Fibroblast of the conjunctiva (primary cell): ENCODE data around the gene SNN.

Experiments used
- DNase-seq: peaks from one replicate; pipeline ENCODE4 v3.0.0-alpha.2; 2010; ENCODE audit warnings: low read depth

Gene SNN

DNA sequence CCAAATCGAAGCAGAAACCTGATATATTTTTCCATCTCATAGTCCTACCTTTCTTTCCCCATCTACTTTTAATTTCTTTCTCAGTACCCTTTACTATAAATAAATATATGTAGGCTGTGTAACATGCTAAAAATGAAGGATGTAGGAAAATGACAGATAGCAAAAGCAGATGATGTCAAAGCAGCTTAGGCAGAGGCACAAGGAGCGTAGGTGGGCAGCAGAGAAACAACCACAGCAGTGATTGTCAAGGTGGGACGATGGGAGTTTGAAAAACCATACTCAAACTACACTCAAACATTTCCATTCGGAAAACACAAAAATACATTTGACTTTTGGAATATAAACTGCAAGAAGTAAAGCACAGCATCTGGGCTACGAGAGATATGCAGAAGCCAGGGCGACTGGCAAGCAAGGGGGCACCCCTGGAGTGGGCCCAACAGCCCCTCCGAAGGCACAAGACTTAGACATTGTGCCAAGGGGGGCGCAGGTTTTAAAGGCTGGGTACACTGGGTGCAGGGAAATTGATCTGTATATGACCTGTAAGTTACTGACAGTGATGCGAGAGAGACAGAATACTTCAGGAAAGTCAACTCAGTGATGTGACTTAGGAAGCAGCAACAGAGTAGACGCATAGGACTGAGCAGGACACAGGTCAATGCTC, 31.1 kb downstream of the SNN start:
- DNase-seq: no peak

DNA sequence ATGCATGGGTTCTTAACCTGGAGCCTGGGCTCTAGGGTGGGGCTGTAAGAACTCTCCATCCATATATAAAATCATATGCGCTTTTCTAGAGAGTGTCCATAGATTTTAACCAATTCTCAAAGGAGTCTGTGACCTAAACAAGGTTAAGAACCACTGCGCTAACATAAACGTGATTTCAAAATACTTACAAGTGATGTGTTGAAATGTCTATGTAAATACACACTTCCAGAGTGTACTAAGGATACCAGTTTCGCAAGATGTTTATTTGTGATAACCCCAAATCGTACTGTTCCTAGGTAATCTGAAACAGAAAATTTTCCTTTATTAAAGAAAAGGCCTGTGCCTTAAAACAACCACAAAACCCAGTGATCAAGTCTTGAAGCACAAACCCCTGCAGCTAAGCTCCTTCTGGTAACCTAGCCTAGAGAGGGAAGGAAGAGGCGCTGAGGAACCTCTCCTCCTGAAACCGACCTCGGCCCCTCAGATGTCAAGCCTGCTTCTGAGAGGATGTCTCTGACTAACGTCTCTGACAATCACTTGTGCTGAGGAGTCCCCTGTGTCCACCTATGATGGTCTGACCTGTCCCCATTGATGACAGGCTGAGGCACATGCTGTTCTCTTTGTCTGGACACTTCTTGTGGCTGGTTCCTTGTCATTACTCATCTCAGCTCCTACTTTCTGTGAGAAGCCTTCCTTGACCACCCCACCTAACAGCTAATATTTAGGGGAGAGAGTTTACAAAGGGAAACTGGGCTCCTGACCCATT, 32.2 kb downstream of the SNN start:
- DNase-seq: no peak

DNA sequence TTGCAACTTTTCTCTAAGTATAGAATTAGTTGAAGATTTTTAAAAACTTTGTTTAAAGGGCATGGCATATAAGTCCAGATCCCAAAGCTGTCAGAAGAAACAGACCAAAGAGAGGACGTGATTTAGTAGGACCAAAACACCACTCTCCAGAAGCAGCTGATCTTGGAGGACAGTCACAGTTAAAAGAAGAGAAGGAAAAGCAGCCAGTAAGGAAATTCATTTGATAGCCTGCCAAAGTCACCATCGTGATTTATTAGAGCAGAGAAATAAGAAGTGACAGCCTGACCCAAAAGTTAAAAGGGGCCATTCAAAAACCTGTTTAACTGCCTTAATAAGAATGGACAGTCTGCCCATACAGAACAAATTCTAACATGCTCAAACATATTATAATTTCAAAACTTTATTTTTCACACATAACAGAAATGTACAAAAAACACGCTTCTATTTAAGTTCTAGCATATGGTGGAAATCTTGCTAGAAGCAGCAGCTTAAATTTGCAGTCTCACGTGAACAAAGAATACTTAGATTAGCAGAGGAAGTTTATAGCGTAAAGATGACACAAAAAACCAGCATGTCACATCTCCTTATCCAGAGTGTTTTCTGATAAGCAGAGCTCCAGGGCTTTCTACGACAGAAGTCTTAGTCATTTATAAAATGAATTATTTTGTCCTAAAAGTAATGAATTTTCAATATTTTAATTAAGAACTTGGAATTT, 37.2 kb downstream of the SNN start:
- DNase-seq: no peak

DNA sequence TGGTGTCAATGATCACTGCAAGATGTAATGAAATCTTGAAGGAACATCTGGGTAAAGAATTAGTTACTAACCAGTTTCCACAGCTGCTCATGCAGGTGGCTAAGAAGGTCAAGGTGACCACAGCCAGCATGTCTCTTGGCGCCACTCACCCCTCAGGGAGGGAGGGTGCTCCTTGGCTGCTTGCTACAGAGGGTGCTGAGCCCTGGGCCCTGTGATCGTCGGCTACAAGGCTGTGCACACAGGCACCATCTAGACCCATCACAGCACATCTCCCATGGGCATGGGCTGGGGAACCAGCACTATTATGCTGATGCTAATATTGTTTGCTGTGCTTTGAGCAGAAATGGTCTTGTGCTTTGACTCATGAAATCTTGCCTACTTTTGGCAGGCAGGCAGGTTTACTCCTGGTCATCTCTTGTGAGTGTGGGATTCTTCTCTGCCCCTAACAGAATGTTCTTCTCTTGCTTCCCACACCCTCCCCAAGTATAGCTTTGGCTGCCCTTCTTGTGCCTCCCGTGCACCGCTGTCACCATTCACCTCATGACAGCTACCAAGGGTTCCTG, 38.0 kb downstream of the SNN start:
- no peak for DNase-seq

DNA sequence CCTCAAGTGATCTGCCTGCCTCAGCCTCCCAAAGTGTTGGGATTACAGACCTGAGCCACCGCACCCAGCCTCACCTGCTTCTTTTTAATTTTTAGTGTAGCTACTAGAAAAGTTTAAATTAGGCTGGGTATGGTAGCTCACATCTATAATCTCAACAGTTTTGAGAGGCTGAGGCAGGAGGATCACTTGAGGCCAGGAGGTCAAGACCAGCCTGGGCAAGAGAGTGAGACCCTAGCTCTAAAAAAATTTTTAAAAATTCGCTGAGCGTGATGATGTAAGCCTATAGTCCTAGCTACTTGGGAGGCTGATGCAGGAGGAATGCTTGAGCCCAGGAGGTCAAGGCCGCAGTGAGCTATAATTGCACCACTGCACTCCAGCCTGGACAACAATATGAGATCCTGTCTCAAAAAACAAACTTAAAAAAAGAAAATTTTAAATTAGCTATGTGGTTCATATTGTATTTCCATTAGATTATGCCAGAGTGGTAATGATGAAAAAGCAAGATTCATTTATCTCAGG, 39.5 kb downstream of the SNN start:
- DNase-seq: no peak

DNA sequence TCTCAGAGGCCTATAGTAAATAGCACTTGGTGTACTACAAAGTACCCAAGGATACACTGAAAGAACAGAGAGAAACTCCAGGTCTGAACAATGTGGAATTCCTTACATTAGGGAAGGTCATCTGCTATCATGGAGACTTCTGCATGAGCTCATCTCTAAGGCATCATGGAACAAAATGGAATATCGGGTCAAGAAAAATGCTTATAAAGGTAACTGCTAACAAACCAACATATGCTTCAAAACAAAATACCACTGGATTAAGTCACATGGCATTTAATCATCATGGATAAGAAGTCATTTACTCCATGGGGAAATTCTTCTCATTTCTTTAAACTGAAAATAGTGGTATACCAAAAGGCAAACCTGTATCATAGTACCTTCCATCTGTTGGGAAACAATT, 40.2 kb downstream of the SNN start:
- DNase-seq: no peak

DNA sequence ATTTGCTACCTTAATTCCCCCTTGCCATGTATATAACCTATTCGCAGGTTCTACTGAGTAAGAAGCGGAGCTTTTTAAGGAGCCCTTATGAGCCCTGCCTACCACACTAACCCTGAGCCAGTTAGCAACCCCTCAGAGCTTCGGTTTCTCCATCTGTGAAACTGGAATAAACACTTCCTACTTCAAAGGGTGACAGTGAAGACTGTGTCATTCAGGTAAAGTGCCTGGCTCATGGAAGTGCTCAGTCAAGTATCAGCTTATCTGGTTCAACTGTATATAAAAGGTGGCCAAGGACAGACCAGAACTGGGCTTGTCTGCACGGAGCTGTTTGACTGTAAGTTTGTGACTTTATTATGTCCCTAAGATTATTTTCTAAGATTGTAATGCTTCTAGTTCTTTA, 43.4 kb downstream of the SNN start:
- DNase-seq: no peak

DNA sequence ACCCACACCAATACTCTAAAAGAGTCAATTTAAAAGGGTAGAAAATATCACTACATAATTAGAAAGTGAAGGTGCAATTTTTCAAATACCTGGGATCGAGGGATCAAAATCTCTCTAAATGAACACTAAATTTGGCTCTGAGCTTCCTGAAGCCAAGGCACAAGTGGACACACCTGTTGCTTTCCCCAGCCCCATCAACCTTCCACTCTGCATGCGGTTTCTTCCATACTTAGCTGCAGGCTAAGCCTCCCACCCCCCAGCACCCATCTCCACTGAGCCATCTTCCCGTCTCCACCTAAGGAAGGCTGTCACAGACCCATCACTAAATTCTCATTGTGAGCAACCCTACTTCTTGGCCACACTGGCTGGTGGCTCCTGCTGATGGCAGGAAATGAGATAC, 43.9 kb downstream of the SNN start:
- no peak for DNase-seq

DNA sequence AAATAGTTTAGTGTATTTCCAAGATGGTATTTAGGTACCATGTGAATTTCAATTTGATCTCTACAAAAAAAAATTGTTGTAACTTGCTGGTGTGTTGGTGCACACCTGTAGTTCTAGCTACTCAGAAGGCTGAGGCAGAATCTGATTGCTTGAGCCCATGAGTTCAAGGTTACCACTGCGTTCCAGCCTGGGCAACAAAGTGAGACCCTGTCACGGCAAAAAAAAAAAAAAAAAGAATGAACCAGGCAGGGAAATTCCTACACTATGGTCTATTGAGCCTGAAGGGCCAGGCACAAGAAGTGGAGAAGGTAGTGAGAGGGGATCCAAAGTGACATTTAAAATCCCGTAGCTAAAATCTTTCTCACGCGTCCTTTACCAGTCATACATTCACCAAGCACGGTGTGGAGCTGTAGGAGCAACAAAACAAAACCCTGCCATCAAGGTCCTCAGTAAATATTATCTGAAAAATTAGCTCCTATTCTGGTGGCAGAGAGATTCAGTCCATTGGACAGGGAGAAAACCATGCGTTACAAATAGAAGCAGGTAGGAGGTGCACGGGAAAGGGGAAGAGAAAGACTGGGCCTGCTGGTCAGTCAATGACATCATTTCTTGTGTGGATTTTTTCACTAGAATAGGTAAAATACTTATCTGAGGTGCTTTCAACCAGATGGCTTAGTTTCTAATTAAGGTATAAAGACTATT, 47.1 kb downstream of the SNN start:
- no peak for DNase-seq

DNA sequence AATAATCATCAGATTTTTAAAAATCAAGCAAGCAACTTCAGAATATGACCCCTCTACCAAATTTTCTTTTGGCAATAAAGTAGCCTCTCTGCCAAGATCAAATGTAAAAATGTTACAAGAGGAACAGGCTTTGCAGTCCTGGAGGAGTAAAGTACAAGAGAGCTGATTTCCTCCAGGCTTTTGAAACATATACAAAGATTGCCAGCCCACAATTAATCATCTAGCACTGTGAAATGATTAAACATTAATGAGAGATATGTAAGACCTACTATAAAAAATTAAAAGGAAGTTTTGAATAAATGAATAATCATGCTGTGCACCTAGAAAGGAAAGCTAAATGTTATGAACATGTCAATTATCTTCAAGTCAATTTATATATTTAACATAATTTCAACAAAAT, 48.1 kb downstream of the SNN start:
- DNase-seq: no peak

DNA sequence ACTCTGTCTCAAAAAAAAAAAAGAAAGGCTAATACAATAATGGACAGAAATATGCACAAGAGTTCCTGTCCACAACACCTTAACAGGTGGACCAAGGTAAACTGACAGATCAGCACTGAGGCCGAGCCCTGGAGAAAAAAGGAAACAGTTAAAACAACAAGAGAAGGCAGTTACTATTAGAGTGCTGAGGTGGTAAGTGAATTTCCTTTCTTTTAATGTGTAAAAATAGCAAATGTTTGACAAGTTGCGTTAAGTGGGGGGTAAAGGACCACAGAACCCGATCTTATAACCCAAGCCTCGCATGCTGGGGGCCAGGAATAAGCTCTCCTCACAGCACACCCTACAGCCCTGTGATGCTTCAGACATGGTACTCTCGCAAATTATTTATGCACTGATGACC, 49.6 kb downstream of the SNN start:
- no peak for DNase-seq

DNA sequence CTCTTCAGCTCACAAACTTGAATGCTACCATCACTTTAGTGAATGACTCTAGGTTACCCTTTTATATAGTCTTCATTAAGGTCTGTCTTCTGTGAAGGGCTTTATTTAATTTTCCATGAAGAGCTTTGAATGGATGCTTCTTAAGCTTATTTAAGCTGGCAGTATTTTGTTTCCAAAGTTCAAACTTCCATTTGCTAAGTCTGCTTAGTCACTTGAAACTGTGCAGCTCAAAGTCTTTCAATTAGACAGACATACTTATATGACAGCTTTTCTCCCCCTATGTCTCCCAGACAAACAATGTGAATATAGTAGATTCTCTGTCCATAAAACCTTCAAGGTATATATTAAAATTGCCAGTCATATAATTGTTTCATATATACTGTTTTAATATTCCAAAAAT, 50.9 kb downstream of the SNN start:
- DNase-seq: no peak

DNA sequence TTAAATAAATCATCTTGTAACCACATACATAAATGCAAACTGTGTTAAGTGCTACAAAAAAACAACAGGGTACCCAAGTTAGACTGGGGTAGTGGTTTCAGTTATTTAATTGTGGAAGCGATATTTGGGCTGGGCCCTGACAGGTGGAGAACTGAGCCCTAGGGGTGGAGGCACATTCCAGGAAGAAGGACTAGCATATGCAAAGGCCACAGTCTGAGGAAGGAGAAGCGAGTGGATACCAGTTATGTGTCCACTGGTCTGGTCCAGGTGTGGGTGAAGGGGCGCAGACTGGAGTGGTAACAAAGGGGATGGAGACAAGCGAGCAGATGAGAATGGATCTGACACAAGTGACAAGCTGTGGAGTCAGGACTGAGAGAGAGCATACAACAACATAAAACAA, 51.5 kb downstream of the SNN start:
- no peak for DNase-seq

DNA sequence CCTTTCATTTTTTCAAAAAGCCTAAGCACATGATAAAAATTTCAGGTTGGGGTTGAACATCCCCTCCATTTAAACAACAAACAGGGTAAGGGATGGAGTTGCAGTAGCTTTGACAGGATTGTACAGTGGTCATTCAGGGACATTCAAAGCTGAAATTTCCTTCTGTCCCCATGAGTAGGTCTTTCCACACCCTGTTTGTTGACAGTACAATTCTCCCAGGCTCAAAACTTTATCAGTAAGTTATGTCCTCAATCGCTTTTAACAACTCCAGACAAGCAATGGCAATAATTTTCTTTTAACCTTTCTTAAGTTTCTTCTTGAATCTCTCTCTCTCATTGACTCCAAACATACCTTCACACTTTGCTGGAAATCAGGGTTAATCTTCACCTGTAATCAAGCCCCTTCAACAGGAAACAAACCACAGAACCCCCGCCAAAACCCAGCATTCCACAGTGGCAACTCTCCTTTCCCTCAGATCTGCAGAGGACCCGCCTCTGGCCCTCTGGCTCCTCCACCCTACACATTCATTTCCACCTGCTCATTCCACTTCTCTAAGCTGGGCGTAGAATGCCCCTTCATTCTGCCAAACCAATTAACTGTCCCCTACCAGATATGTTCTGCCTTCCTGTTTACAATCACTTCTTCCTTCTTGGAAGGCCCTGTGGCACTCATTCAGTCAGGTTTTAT, 53.7 kb downstream of the SNN start:
- DNase-seq: no peak

DNA sequence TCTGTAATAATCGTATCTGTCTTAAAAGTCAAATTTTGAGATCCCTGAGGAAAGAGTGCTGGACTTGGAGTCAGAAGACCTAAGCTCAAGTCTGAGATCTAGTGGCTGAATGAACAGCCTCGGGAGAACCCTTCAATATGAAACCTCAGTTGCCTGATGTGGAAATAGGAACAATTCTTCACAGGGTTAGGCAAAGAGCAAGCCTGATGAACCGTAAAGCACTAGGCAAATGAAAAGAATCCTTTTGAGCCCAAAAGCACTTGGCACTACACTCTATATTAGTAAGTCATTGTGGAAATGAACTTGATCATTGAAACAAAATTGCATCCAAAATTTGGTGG, 54.2 kb downstream of the SNN start:
- DNase-seq: no peak

DNA sequence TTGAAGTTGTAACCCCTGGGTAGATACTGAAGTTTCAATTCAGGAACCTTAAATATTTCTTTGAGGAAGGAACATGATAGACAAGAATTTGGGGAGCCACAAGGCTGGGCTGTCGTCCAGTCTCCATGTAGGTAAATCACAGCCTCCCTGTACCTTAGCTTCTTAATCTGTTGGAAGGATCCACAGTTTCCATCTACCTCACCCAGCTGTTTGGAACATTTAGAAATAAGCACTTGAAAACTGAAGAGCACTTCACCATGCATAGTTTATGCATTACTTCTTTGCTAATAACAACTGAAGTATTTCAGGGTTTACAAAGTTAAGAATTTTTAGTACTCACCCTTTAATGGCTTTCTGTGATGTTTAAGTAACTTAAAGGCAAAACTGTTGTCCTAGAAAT, 57.2 kb downstream of the SNN start:
- no peak for DNase-seq

DNA sequence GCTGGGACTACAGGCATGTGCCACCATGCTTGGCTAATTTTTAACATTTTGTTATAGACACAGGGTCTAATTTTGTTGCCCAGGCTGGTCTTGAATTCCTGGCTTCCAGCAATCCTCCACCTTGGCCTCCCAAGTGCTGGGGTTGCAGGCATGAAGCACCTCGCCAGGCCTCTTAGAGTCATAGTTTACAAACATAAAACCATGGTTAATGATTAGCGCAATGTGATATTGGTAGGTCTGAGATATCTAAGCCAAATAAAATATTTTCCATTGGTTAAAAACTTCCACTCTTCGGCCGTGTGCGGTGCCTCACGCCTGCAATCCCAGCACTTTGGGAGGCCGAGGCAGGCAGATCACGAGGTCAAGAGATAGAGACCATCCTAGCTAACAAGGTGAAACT, 57.8 kb downstream of the SNN start:
- DNase-seq: no peak

DNA sequence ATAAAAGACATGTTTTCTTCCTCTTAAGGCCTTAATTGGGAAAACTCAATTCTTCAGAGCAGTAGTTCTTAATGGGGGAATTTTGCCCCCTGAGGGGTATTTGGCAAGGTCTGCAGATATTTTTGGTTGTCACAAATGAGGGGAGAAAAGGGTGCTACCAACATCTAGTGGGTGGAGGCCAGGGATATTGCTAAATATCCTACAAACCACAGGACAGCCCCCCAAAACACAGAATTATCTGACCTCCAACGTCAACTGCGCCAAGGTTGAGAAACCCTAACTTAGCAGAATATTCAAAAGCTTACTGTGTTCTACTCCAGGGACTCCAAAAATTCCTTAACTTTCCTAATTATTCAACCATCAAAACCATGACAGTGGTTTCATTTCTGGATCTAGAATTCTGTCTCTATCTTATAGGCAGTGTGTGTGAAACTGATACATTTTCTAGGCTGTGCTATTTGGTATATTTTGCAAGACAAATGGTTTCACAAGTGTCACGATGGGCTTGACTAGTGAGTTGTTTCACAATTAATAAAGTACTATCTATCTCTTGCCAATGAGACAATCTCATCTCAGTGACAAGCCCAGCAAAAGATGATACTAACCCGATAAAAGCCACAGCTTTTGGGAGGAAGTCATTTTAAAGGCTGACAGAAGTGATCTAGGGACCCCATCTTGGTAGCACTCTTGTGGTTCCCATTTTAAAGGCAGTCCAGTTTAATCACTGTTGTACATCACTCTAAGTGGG, 59.7 kb downstream of the SNN start:
- DNase-seq: no peak
